ENCODE data around the gene ZNRF3.
A peak's percentile ranks its signal among the peaks of the same experiment; 100 is the strongest.

Gene ZNRF3

GRCh38 chr22:29070490-29070889 is 187.1 kb downstream of the ZNRF3 start:
- DNase-seq (ENCODE audit: low read depth), result no peak
- no peak for TF ChIP-seq CTCF (IDR thresholded peaks at IDR 0.05; ENCODE audit: low read depth, low read length, missing control alignments)
- H3K4me3 ChIP-seq (ENCODE audit: low read depth, low read length), result no peak overlapping the region

- TF ChIP-seq CTCF (IDR thresholded peaks at IDR 0.05; ENCODE audit: low read depth, low read length, missing control alignments), result no peak
- H3K4me3 ChIP-seq (ENCODE audit: low read depth, low read length), result no peak overlapping the region; the same call in 1 of the 2 replicates
- DNase-seq (ENCODE audit: low read depth), result no peak
These were observed 188.1 kb downstream of the ZNRF3 start for GRCh38 chr22:29071261-29072045.

GRCh38 chr22:29072193-29072978 is 189.0 kb downstream of the ZNRF3 start:
- H3K4me3 ChIP-seq (ENCODE audit: low read depth, low read length), result no peak overlapping the region
- DNase-seq (ENCODE audit: low read depth), result peak; percentile 19
- no peak for TF ChIP-seq CTCF (IDR thresholded peaks at IDR 0.05; ENCODE audit: low read depth, low read length, missing control alignments)

GRCh38 chr22:29072979-29073617 is 189.7 kb downstream of the ZNRF3 start, which contains the start of gene KREMEN1:
KREMEN1 (plus strand) TSS chr22:29073035; CDS start chr22:29073131, 96 bp downstream.
- peak within 1 kb of the TSS; percentile 31 for H3K4me3 ChIP-seq (ENCODE audit: low read depth, low read length)
- DNase-seq (ENCODE audit: low read depth), result no peak
- TF ChIP-seq CTCF (IDR thresholded peaks at IDR 0.05; ENCODE audit: low read depth, low read length, missing control alignments), result no peak

- no peak for TF ChIP-seq CTCF (IDR thresholded peaks at IDR 0.05; ENCODE audit: low read depth, low read length, missing control alignments)
- no peak for DNase-seq (ENCODE audit: low read depth)
- H3K4me3 ChIP-seq (ENCODE audit: low read depth, low read length), result peak overlapping the region; percentile 31; the same call in 1 of the 2 replicates
These were observed 190.4 kb downstream of the ZNRF3 start for GRCh38 chr22:29073618-29074275.

GRCh38 chr22:29074276-29074772 is 191.0 kb downstream of the ZNRF3 start:
- DNase-seq (ENCODE audit: low read depth), result no peak
- TF ChIP-seq CTCF (IDR thresholded peaks at IDR 0.05; ENCODE audit: low read depth, low read length, missing control alignments), result no peak
- H3K4me3 ChIP-seq (ENCODE audit: low read depth, low read length), result no peak overlapping the region

Measured in GM12864 (cell line).